CD14-positive monocyte (primary cell): ENCODE results near the gene ZNF334. TPM values are rescaled to one million over a fixed set of nuclear protein-coding genes. Genes with fewer than 3 reads are reported as not detected.

ENCODE experiments used
- DNase-seq, 3 donors: peaks; one replicate each; pipeline ENCODE4 v3.0.0-alpha.2; 2011 to 2022
- H2AFZ ChIP-seq: 2 replicates; pipeline ENCODE4 v1.6.0; 2012; ENCODE audit warnings: mild to moderate bottlenecking, low read depth, low read length, inconsistent platforms; ENCODE audit not compliant: insufficient read depth, poor library complexity, severe bottlenecking
- H3K27ac ChIP-seq, 2 donors: 1 replicate in 1 of 2; 2 replicates in 1 of 2; pipeline ENCODE4 v1.5.1; 2012 to 2013; ENCODE audit warnings: low read length in 2 of 2, control low read depth in 1 of 2, inconsistent platforms in 1 of 2, low read depth in 1 of 2, mild to moderate bottlenecking in 1 of 2
- H3K27me3 ChIP-seq, 2 donors: one replicate each; pipeline versions ENCODE4 v1.6.0 to v1.6.1; 2011 to 2013; ENCODE audit warnings: low read length in 2 of 2; ENCODE audit not compliant: control insufficient read depth in 2 of 2, insufficient read depth in 2 of 2
- H3K36me3 ChIP-seq, 2 donors: replicated peaks in 1 of 2; 1 replicate in 1 of 2; 2 replicates in 1 of 2; pipeline versions ENCODE4 v1.5.1 to v1.6.1; 2012 to 2013; ENCODE audit warnings: low read length in 2 of 2, control low read depth in 1 of 2, inconsistent platforms in 1 of 2, mild to moderate bottlenecking in 1 of 2; ENCODE audit not compliant: insufficient read depth in 2 of 2, control insufficient read depth in 1 of 2
- H3K4me1 ChIP-seq, 2 donors: 1 replicate in 1 of 2; 2 replicates in 1 of 2; pipeline versions ENCODE4 v1.5.1 to v1.6.1; 2012 to 2013; ENCODE audit warnings: low read length in 2 of 2, control low read depth in 1 of 2, inconsistent platforms in 1 of 2, mild to moderate bottlenecking in 1 of 2, moderate library complexity in 1 of 2; ENCODE audit not compliant: insufficient read depth in 2 of 2, control insufficient read depth in 1 of 2
- H3K4me2 ChIP-seq: replicated peaks from 2 replicates; pipeline ENCODE3; 2012; ENCODE audit warnings: low read length, moderate library complexity, mild to moderate bottlenecking; ENCODE audit not compliant: poor library complexity, severe bottlenecking; ENCODE audit errors: extremely low read depth
- H3K4me3 ChIP-seq, 3 experiments: fragments of 200-600 bp in 1 of 3; sonication (generic) in 1 of 3; replicated peaks in 1 of 3; 1 replicate in 2 of 3; 2 replicates in 1 of 3; pipeline ENCODE4 v1.5.1; 2011 to 2013; ENCODE audit warnings: low read length in 3 of 3, mild to moderate bottlenecking in 3 of 3, control low read depth in 2 of 3, low read depth in 2 of 3, inconsistent platforms in 1 of 3, moderate library complexity in 1 of 3
- H3K79me2 ChIP-seq: 2 replicates; pipeline ENCODE4 v1.6.0; 2012; ENCODE audit warnings: mild to moderate bottlenecking, control low read depth, inconsistent platforms, low read length, moderate library complexity; ENCODE audit not compliant: insufficient read depth
- H3K9ac ChIP-seq: 2 replicates; pipeline ENCODE4 v1.6.0; 2017; ENCODE audit warnings: low read length, mild to moderate bottlenecking; ENCODE audit not compliant: insufficient read depth, poor library complexity, severe bottlenecking
- H3K9me3 ChIP-seq, 2 donors: replicated peaks in 1 of 2; 1 replicate in 1 of 2; 2 replicates in 1 of 2; pipeline versions ENCODE4 v1.5.1 to v1.6.1; 2012 to 2013; ENCODE audit warnings: low read length in 2 of 2, control low read depth in 1 of 2; ENCODE audit not compliant: control insufficient read depth in 1 of 2, insufficient read depth in 1 of 2
- H4K20me1 ChIP-seq: 2 replicates; pipeline ENCODE4 v1.6.0; 2012; ENCODE audit warnings: mild to moderate bottlenecking, low read length, control low read depth, moderate library complexity; ENCODE audit not compliant: insufficient read depth
- H3K27ac Mint-ChIP-seq, 7 donors: one replicate each; pipeline ENCODE4 v1.8.0; 2020; ENCODE audit warnings: mild to moderate bottlenecking in 7 of 7, mixed read lengths in 7 of 7, moderate library complexity in 6 of 7, inconsistent platforms in 2 of 7
- H3K27me3 Mint-ChIP-seq, 3 donors: one replicate each; pipeline ENCODE4 v1.8.0; 2021 to 2022; ENCODE audit warnings: low read depth in 3 of 3, mild to moderate bottlenecking in 3 of 3, mixed read lengths in 3 of 3, moderate library complexity in 3 of 3, inconsistent platforms in 1 of 3
- H3K36me3 Mint-ChIP-seq, 2 donors: one replicate each; pipeline ENCODE4 v1.8.0; 2020; ENCODE audit warnings: mixed read lengths in 2 of 2, inconsistent platforms in 1 of 2, mild to moderate bottlenecking in 1 of 2
- H3K4me1 Mint-ChIP-seq: one replicate; pipeline ENCODE4 v1.8.0; 2020; ENCODE audit warnings: mild to moderate bottlenecking, mixed read lengths
- H3K4me3 Mint-ChIP-seq, 2 donors: one replicate each; pipeline ENCODE4 v1.8.0; 2020; ENCODE audit warnings: mild to moderate bottlenecking in 2 of 2, mixed read lengths in 2 of 2, moderate library complexity in 1 of 2
- H3K9me3 Mint-ChIP-seq, 7 donors: one replicate each; pipeline ENCODE4 v1.8.0; 2020 to 2022; ENCODE audit warnings: mixed read lengths in 7 of 7, mild to moderate bottlenecking in 6 of 7, moderate library complexity in 6 of 7, inconsistent platforms in 2 of 7
- WGBS: methylation state at CpG from one replicate; pipeline ENCODE4 v1.1.5; 2013; ENCODE audit warnings: missing lambda C conversion rate; ENCODE audit not compliant: insufficient coverage; 5-methylcytosine and 5-hydroxymethylcytosine counted together
- intact Hi-C, 2 donors: fragments of 100-400 bp; cut with micrococcal nuclease; formaldehyde crosslinking; loops; one replicate each; pipeline versions ENCODE4 v1.15.0 to v1.15.1; 2023
- polyA plus RNA-seq, 3 donors: library from polyadenylated mRNA; depleted of rRNA in 1 of 3; unstranded in 2 of 3; stranded (reverse) in 1 of 3; fragments of 300-500 nt in 2 of 3; fragments of >200 nt in 1 of 3; fragmentation: Illumina TruSeq in 2 of 3; gene quantifications; 1 replicate in 2 of 3; 2 replicates in 1 of 3; pipeline ENCODE4 v1.2.3, GENCODE V29; 2012 to 2021
- TF ChIP-seq, protein P1 (sequence below): fragments of 200-600 bp; IDR thresholded peaks from one replicate; pipeline ENCODE4 v1.8.0; 2022; ENCODE audit warnings: antibody characterized with exemption, mild to moderate bottlenecking

Gene ZNF334
- polyA plus RNA-seq, 3 donors: 0.04 TPM; not detected in 2

DNA sequence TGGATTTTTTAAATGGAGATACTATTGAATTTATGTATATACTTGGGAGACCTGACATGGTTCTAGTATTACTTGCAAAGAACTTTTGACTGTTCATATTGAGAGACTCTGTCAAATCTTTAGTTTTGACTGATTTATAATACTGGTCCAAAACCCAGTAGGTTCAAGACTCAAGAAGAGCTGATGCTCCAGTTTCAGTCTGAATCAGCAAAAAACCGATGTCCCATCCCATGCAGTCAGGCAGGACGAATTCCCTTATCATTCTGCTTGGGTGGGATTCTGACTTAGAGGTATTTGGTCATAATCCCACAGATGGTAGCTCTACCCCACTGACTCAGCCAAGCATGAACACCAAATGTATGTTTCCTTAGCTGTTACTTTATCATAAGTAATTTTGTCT, 29.5 kb downstream of the ZNF334 start:
- Mint-ChIP-seq H3K36me3 (no peaks in the 10 kb centered on the region), H3K27ac (no peak overlapping the region), H3K27me3 (peaks cover under 1 to 22% (median 7%) of the 10 kb centered on the region in 3 donors), H3K9me3 (no peaks in the 10 kb centered on the region), H3K4me1 (no peaks in the 10 kb centered on the region), H3K4me3 (no peak overlapping the region)
- intact Hi-C loops: no loop called here
- no peak overlapping the region for H2AFZ ChIP-seq
- H3K4me3 ChIP-seq: no peak overlapping the region
- no peak overlapping the region for H3K27ac ChIP-seq
- no peak for DNase-seq
- H4K20me1 ChIP-seq: no peaks in the 10 kb centered on the region
- no CpG with 5 or more reads among the region's 2 CpGs for WGBS
- no peak overlapping the region for H3K9ac ChIP-seq
- no peaks in the 10 kb centered on the region for H3K9me3 ChIP-seq
- no peak overlapping the region for H3K4me2 ChIP-seq
- no peaks in the 10 kb centered on the region for H3K4me1 ChIP-seq
- TF ChIP-seq, protein P1, sequence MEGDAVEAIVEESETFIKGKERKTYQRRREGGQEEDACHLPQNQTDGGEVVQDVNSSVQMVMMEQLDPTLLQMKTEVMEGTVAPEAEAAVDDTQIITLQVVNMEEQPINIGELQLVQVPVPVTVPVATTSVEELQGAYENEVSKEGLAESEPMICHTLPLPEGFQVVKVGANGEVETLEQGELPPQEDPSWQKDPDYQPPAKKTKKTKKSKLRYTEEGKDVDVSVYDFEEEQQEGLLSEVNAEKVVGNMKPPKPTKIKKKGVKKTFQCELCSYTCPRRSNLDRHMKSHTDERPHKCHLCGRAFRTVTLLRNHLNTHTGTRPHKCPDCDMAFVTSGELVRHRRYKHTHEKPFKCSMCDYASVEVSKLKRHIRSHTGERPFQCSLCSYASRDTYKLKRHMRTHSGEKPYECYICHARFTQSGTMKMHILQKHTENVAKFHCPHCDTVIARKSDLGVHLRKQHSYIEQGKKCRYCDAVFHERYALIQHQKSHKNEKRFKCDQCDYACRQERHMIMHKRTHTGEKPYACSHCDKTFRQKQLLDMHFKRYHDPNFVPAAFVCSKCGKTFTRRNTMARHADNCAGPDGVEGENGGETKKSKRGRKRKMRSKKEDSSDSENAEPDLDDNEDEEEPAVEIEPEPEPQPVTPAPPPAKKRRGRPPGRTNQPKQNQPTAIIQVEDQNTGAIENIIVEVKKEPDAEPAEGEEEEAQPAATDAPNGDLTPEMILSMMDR: no peak
- H3K79me2 ChIP-seq: no peaks in the 10 kb centered on the region
- no peaks in the 10 kb centered on the region for H3K36me3 ChIP-seq
- peaks cover 2 to 6% of the 10 kb centered on the region in 2 donors for H3K27me3 ChIP-seq

- Histone ChIP-seq H3K27ac (no peak overlapping the region), H3K4me3 (no peak overlapping the region), H3K4me1 (no peaks in the 10 kb centered on the region), H3K9me3 (no peaks in the 10 kb centered on the region), H3K79me2 (no peaks in the 10 kb centered on the region), H3K9ac (no peak overlapping the region), H4K20me1 (no peaks in the 10 kb centered on the region), H3K36me3 (no peaks in the 10 kb centered on the region), H2AFZ (no peak overlapping the region), H3K27me3 (peaks cover 2 to 5% of the 10 kb centered on the region in 2 donors), H3K4me2 (no peak overlapping the region)
- no peak overlapping the region for H3K4me3 Mint-ChIP-seq
- no CpG with 5 or more reads among the region's 2 CpGs for WGBS
- no peak for DNase-seq
- no peaks in the 10 kb centered on the region for H3K9me3 Mint-ChIP-seq
- H3K27ac Mint-ChIP-seq: no peak overlapping the region
- H3K4me1 Mint-ChIP-seq: no peaks in the 10 kb centered on the region
- H3K27me3 Mint-ChIP-seq: peaks cover 0 to 20% (median 7%) of the 10 kb centered on the region in 3 donors
- intact Hi-C loops: no loop called here
- TF ChIP-seq, protein P1: no peak
- no peaks in the 10 kb centered on the region for H3K36me3 Mint-ChIP-seq
These were observed 30.5 kb downstream of the ZNF334 start for GRCh38 chr20:46482864-46483263.
